ENCODE results near the gene CCR1. TPM values are rescaled to one million over a fixed set of nuclear protein-coding genes. Genes with fewer than 3 reads are reported as not detected.

CCR1 gene
- total and polyA plus RNA-seq, 9 of the 15 experiments (the other 6 are each of a cell fraction or from before 2014, with no cell fraction given): not detected

DNA sequence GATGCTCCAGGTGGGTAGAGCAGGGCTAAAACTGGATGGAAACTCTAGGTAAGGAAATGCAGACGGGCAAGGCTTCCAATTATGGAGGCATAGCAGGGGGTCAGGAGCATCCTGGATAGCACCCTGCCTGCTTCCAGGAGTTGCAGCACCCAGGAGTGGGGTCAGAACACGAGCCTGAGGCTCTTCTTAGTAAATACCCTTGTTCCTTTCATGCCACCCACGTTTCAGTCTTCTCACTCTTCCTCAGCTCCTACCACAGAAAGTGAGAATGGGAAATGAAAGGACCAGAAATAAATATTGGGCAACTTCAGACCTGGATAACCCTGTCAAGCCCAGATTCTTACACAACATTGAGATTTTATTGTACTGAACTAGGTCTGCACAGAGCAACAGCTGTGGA lies 16.4 kb downstream of the CCR1 start:
- FAIRE-seq (no peak), DNase-seq (ENCODE audit: extremely low read depth in 1 of 4, low spot score in 3 of 4) (peak in 1 of 4 experiments; percentile 1), ATAC-seq (no peak)
- no peaks in the 10 kb centered on the region for H3K36me3 ChIP-seq (ENCODE audit: control insufficient read depth, insufficient read depth, low read length)
- no peak overlapping the region for H3K4me2 ChIP-seq (ENCODE audit: insufficient read depth, low read length)
- H3K9me1 ChIP-seq (ENCODE audit: control insufficient read depth, insufficient read depth, low read length): no peaks in the 10 kb centered on the region
- in situ Hi-C loops (cut with MboI): no loop called here
- no peak overlapping the region for H3K9ac ChIP-seq (ENCODE audit: insufficient read depth in 1 of 2, low read depth in 2 of 2, low read length in 2 of 2)
- H4K20me1 ChIP-seq (replicated peaks; ENCODE audit: control insufficient read depth, insufficient read depth, low read length): no peaks in the 10 kb centered on the region
- no peak overlapping the region for H3K4me3 ChIP-seq
- 2% methylated on average over 3 of the region's 3 CpGs for WGBS (ENCODE audit: insufficient coverage, low coverage, missing lambda C conversion rate)
- no peaks in the 10 kb centered on the region for H3K79me2 ChIP-seq (ENCODE audit: control insufficient read depth, insufficient read depth, low read length)
- POLR2A ChIA-PET: interaction anchor here (0.7 kb wide), 2 partner anchors 24 to 271 kb away, joined by 4 read pairs; no protein-coding TSS in a partner anchor
- H3K4me1 ChIP-seq (replicated peaks in 1 of 2; ENCODE audit: control insufficient read depth in 2 of 2, insufficient read depth in 2 of 2, low read length in 2 of 2): no peaks in the 10 kb centered on the region
- no peaks in the 10 kb centered on the region for H3K9me3 ChIP-seq (replicated peaks; ENCODE audit: control insufficient read depth, insufficient read depth, low read depth, low read length)
- H2AFZ ChIP-seq (ENCODE audit: low read depth, low read length): no peak overlapping the region
- intact Hi-C loops (cut with micrococcal nuclease): no loop called here
- no peak for TF ChIP-seq CEBPG (CRISPR knock-in tag; IDR thresholded peaks at IDR 0.05)
- peak in 1 of 2 experiments; percentile 32; a peak in 1 of 4 replicates for TF ChIP-seq CEBPG (tag; conservative IDR thresholded peaks at IDR 0.05 in 1 of 2, IDR thresholded peaks at IDR 0.05 in 1 of 2)
- no peak for TF ChIP-seq NFIX (CRISPR knock-in tag; IDR thresholded peaks at IDR 0.05; ENCODE audit: low read depth)
- TF ChIP-seq ARID1B (IDR thresholded peaks at IDR 0.05): no peak
- TF ChIP-seq, protein P1, sequence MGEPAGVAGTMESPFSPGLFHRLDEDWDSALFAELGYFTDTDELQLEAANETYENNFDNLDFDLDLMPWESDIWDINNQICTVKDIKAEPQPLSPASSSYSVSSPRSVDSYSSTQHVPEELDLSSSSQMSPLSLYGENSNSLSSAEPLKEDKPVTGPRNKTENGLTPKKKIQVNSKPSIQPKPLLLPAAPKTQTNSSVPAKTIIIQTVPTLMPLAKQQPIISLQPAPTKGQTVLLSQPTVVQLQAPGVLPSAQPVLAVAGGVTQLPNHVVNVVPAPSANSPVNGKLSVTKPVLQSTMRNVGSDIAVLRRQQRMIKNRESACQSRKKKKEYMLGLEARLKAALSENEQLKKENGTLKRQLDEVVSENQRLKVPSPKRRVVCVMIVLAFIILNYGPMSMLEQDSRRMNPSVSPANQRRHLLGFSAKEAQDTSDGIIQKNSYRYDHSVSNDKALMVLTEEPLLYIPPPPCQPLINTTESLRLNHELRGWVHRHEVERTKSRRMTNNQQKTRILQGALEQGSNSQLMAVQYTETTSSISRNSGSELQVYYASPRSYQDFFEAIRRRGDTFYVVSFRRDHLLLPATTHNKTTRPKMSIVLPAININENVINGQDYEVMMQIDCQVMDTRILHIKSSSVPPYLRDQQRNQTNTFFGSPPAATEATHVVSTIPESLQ (CRISPR knock-in tag; IDR thresholded peaks at IDR 0.05): no peak
- BruUV-seq (replicated peaks): no TSS peak
- H3K27me3 ChIP-seq (ENCODE audit: control insufficient read depth in 2 of 2, insufficient read depth in 2 of 2, low read length in 2 of 2): peaks cover 4 to 10% of the 10 kb centered on the region in 2 experiments; a peak in 4 of 5 replicates
- H3K27ac ChIP-seq (ENCODE audit: extremely low read depth, low read depth, low read length): no peak overlapping the region
- CTCF ChIA-PET (ENCODE audit: low intra/inter-chr PET ratio): no interaction called here

Data from K562 (cell line).